K562 (cell line): ENCODE results near the gene ECM1. TPM values are rescaled to one million over a fixed set of nuclear protein-coding genes. Genes with fewer than 3 reads are reported as not detected.
A peak's percentile ranks its signal among the peaks of the same experiment; 100 is the strongest.

Experiments used
- ATAC-seq: fragments of 200-7000 bp; cut with Tn5 transposase; 3 replicates; pipeline ENCODE4 v1.9.1; 2020; ENCODE audit warnings: moderate library complexity
- BruUV-seq: library from RNA; stranded (reverse); fragments of 400-500 nt; replicated peaks from 2 replicates; lab custom pipeline; 2021; lab: Mats Ljungman, UMichigan
- CTCF ChIA-PET: fragments of 300-600 bp; formaldehyde crosslinking; extraction: SDS; loops from one replicate; lab custom pipeline; 2021; ENCODE audit warnings: low intra/inter-chr PET ratio; lab: Yijun Ruan, JAX
- POLR2A ChIA-PET: fragments of 300-600, 350-650 bp; sonication (Branson Sonifier 250); formaldehyde crosslinking; extraction: SDS; loops from one replicate; lab custom pipeline; 2021; ENCODE audit warnings: antibody characterized with exemption, inconsistent platforms; lab: Yijun Ruan, JAX
- DNase-seq, 4 experiments: peaks; one replicate each; pipeline versions ENCODE4 v3.0.0 to v3.0.0-alpha.2; 2011 to 2018; ENCODE audit warnings: low spot score in 3 of 4, mixed read lengths in 3 of 4; ENCODE audit errors: extremely low read depth in 1 of 4
- FAIRE-seq: peaks from 2 replicates; lab custom pipeline; 2011; peaks lifted over from hg19 to GRCh38; lab: Jason Lieb, UNC
- H2AFZ ChIP-seq: 2 replicates; pipeline ENCODE4 v1.6.0; 2011; ENCODE audit warnings: low read depth, low read length, control low read depth, inconsistent platforms
- H3K27ac ChIP-seq: fragments of 200-600 bp; 3 replicates; pipeline ENCODE4 v1.8.0; 2011; ENCODE audit warnings: low read depth, mild to moderate bottlenecking, control low read depth, inconsistent platforms, low read length, moderate library complexity, mixed read lengths; ENCODE audit errors: extremely low read depth
- H3K27me3 ChIP-seq, 2 experiments: fragments of 300-600 bp in 1 of 2; 2 replicates in 1 of 2; 3 replicates in 1 of 2; pipeline versions ENCODE4 v1.6.0 to v1.8.0; 2011; ENCODE audit warnings: inconsistent platforms in 2 of 2, low read length in 2 of 2, mild to moderate bottlenecking in 1 of 2, mixed read lengths in 1 of 2, moderate library complexity in 1 of 2; ENCODE audit not compliant: control insufficient read depth in 2 of 2, insufficient read depth in 2 of 2
- H3K36me3 ChIP-seq: fragments of 300-600 bp; 3 replicates; pipeline ENCODE4 v1.8.0; 2011; ENCODE audit warnings: mild to moderate bottlenecking, low read length, inconsistent platforms; ENCODE audit not compliant: control insufficient read depth, insufficient read depth
- H3K4me1 ChIP-seq, 2 experiments: fragments of 200-600 bp in 1 of 2; replicated peaks in 1 of 2; 2 replicates in 1 of 2; 3 replicates in 1 of 2; pipeline versions ENCODE4 v1.5.1 to v1.8.0; 2011; ENCODE audit warnings: inconsistent platforms in 2 of 2, low read length in 2 of 2, mild to moderate bottlenecking in 1 of 2, mixed read lengths in 1 of 2, moderate library complexity in 1 of 2; ENCODE audit not compliant: control insufficient read depth in 2 of 2, insufficient read depth in 2 of 2
- H3K4me2 ChIP-seq: 2 replicates; pipeline ENCODE4 v1.6.1; 2011; ENCODE audit warnings: low read length, control low read depth, inconsistent platforms, mixed read lengths; ENCODE audit not compliant: insufficient read depth
- H3K4me3 ChIP-seq: fragments of 200-600 bp; sonication (generic), shearing (Covaris generic); 2 replicates; pipeline ENCODE4 v1.5.1; 2016; ENCODE audit warnings: control low read depth, inconsistent platforms
- H3K79me2 ChIP-seq: fragments of 200-600 bp; 3 replicates; pipeline ENCODE4 v1.8.0; 2011; ENCODE audit warnings: low read length, inconsistent platforms; ENCODE audit not compliant: control insufficient read depth, insufficient read depth
- H3K9ac ChIP-seq, 2 experiments: 2 replicates each; pipeline versions ENCODE4 v1.6.0 to v1.6.1; 2011; ENCODE audit warnings: low read depth in 2 of 2, low read length in 2 of 2, control low read depth in 1 of 2, inconsistent platforms in 1 of 2, mild to moderate bottlenecking in 1 of 2, mixed read lengths in 1 of 2; ENCODE audit not compliant: insufficient read depth in 1 of 2
- H3K9me1 ChIP-seq: one replicate; pipeline ENCODE4 v1.6.0; 2011; ENCODE audit warnings: inconsistent platforms, mild to moderate bottlenecking, low read length, moderate library complexity; ENCODE audit not compliant: control insufficient read depth, insufficient read depth
- H3K9me3 ChIP-seq: replicated peaks from 2 replicates; pipeline ENCODE4 v1.5.1; 2011; ENCODE audit warnings: low read depth, low read length, inconsistent platforms; ENCODE audit not compliant: control insufficient read depth, insufficient read depth
- H4K20me1 ChIP-seq: replicated peaks from 2 replicates; pipeline ENCODE4 v1.6.1; 2011; ENCODE audit warnings: low read length, inconsistent platforms, mixed read lengths; ENCODE audit not compliant: control insufficient read depth, insufficient read depth
- EP400 ChIP-seq: fragments of 450-650 bp; IDR thresholded peaks from 2 replicates; pipeline ENCODE4 v1.6.1; 2017; ENCODE audit warnings: antibody characterized with exemption, mild to moderate bottlenecking, moderate library complexity
- HDAC1 ChIP-seq, 2 experiments: fragments of 450-650 bp; IDR thresholded peaks; 2 replicates each; pipeline ENCODE4 v1.6.1; 2016 to 2017; ENCODE audit warnings: inconsistent platforms in 1 of 2, mild to moderate bottlenecking in 1 of 2, moderate library complexity in 1 of 2
- LCOR ChIP-seq: sonication (generic); formaldehyde crosslinking; IDR thresholded peaks from 2 replicates; pipeline ENCODE4 v1.8.0; 2022; ENCODE audit warnings: mild to moderate bottlenecking, missing genetic modification reagents
- MEF2D ChIP-seq: conservative IDR thresholded peaks from 2 replicates; pipeline ENCODE4 v1.6.1; 2016; ENCODE audit warnings: low read depth, missing genetic modification characterization, missing compliant biosample characterization
- MXI1 ChIP-seq: IDR thresholded peaks from 2 replicates; pipeline ENCODE4 v1.6.1; 2011; ENCODE audit warnings: low read depth, mild to moderate bottlenecking, improper control_type of control experiment, low read length
- POLR2B ChIP-seq: fragments of 450-650 bp; IDR thresholded peaks from 2 replicates; pipeline ENCODE4 v1.6.1; 2018; ENCODE audit warnings: low read depth; ENCODE audit not compliant: partially characterized antibody
- RBM14 ChIP-seq: fragments of 200-400 bp; formaldehyde crosslinking; IDR thresholded peaks from 2 replicates; pipeline ENCODE4 v1.6.1; 2018; ENCODE audit warnings: low read depth, mild to moderate bottlenecking, low read length, moderate library complexity, borderline replicate concordance; ENCODE audit not compliant: insufficient read depth
- SETDB1 ChIP-seq: IDR thresholded peaks from one replicate; pipeline ENCODE4 v1.6.1; 2012; ENCODE audit warnings: low read length, control low read depth, inconsistent platforms
- ZC3H4 ChIP-seq: sonication (generic); formaldehyde crosslinking; IDR thresholded peaks from 2 replicates; pipeline ENCODE4 v1.9.0; 2021; ENCODE audit warnings: missing genetic modification reagents, borderline replicate concordance
- ZNF282 ChIP-seq: sonication (generic); formaldehyde crosslinking; IDR thresholded peaks from 2 replicates; pipeline ENCODE4 v1.8.1; 2023; ENCODE audit warnings: missing genetic modification reagents
- ZNF583 ChIP-seq: fragments of 250-450 bp; sonication (Bioruptor Pico); IDR thresholded peaks from 2 replicates; pipeline ENCODE4 v1.4.0; 2020
- ZNF589 ChIP-seq: fragments of 200-800 bp; sonication (Bioruptor generic); IDR thresholded peaks from 2 replicates; pipeline ENCODE4 v1.6.1; 2016; ENCODE audit warnings: low read depth, missing genetic modification characterization, missing compliant biosample characterization
- ZNF764 ChIP-seq: fragments of 250-450 bp; sonication (Bioruptor Pico); IDR thresholded peaks from 2 replicates; pipeline ENCODE4 v1.4.0; 2020; ENCODE audit warnings: low read depth, mild to moderate bottlenecking, moderate library complexity
- WGBS: fragments of 100-300 bp; shearing (Covaris generic); methylation state at CpG from one replicate; pipeline ENCODE4 v1.1.6; 2016; ENCODE audit warnings: low coverage, mixed read lengths; ENCODE audit not compliant: insufficient coverage; ENCODE audit errors: missing lambda C conversion rate; 5-methylcytosine and 5-hydroxymethylcytosine counted together
- in situ Hi-C: fragments of 300-500 bp; cut with MboI; formaldehyde crosslinking; loops from 4 replicates; pipeline ENCODE4 v1.15.0; 2018; ENCODE audit warnings: inconsistent platforms, mixed read lengths
- intact Hi-C: fragments of 100-400 bp; cut with micrococcal nuclease; formaldehyde crosslinking; loops from 2 replicates; pipeline ENCODE4 v1.14.2; 2022
- polyA plus RNA-seq, 8 experiments: library from polyadenylated mRNA; depleted of rRNA in 4 of 8; stranded (reverse) in 5 of 8; unstranded in 3 of 8; fragments of >200 nt; fragmentation: Nextera tagmentation in 2 of 8; fragmentation: Illumina TruSeq in 1 of 8; extraction: Ambion mirVana in 2 of 8; extraction: Trizol in 1 of 8; gene quantifications; 2 replicates each; pipeline versions ENCODE4 v1.2.1 to v1.2.3, GENCODE V29; 2011 to 2014; ENCODE audit warnings: inconsistent platforms in 1 of 8, missing spikeins in 1 of 8
- total RNA-seq, 7 experiments: library from RNA; depleted of rRNA in 6 of 7; stranded (reverse); fragments of >200 nt in 6 of 7; fragmentation: Illumina TruSeq in 2 of 7; extraction: Trizol in 2 of 7; gene quantifications; 2 replicates each; pipeline versions ENCODE4 v1.2.1 to v1.2.3, GENCODE V29; 2011 to 2021; ENCODE audit warnings: low replicate concordance in 1 of 7
- TF ChIP-seq, protein P1 (sequence below): fragments of 250-450 bp; sonication (Bioruptor Pico); IDR thresholded peaks from 2 replicates; pipeline ENCODE4 v1.8.0; 2022; ENCODE audit warnings: moderate library complexity, mild to moderate bottlenecking, inconsistent platforms
- TF ChIP-seq, protein P2 (sequence below): fragments of 150-350 bp; IDR thresholded peaks from 2 replicates; pipeline ENCODE4 v1.6.1; 2014; ENCODE audit warnings: low read depth, mild to moderate bottlenecking, low read length, borderline replicate concordance
- TF ChIP-seq, protein P3 (sequence below): fragments of 450-650 bp; formaldehyde crosslinking; IDR thresholded peaks from 2 replicates; pipeline ENCODE4 v1.4.0; 2022; ENCODE audit warnings: missing genetic modification characterization

The ECM1 gene
- total and polyA plus RNA-seq, 9 of the 15 experiments (the other 6 are each of a cell fraction or from before 2014, with no cell fraction given): 6.6 to 52.2 (median 12.8) TPM

DNA sequence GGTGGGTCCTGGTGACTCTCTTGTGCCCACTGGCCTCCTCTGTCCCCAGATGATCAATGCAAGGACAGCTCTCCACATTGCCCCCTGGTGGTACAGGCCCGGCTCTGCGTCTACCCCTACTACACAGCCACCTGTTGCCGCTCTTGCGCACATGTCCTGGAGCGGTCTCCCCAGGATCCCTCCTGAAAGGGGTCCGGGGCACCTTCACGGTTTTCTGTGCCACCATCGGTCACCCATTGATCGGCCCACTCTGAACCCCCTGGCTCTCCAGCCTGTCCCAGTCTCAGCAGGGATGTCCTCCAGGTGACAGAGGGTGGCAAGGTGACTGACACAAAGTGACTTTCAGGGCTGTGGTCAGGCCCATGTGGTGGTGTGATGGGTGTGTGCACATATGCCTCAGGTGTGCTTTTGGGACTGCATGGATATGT lies 52.1 kb downstream of the ECM1 start:
- peak overlapping the region; percentile 7 to 15; a peak in 2 of 4 replicates for H3K9ac ChIP-seq
- FAIRE-seq (peak; percentile 86), DNase-seq (peak; percentile 69 to 84 (median 75)), ATAC-seq (peak; percentile 52)
- H3K4me1 ChIP-seq: peaks cover 38 to 76% of the 10 kb centered on the region in 2 experiments
- H3K27ac ChIP-seq: peak overlapping the region; percentile 81
- BruUV-seq: no TSS peak
- intact Hi-C loops: loop anchor here (1.0 to 5.0 kb wide), 4 partner anchors 75 to 437 kb away; partner anchors contain the start of gene GOLPH3L
- H3K36me3 ChIP-seq: peaks cover 84% of the 10 kb centered on the region
- in situ Hi-C loops: loop anchor here (10.0 kb wide), 1 partner anchor 435 kb away; no protein-coding TSS in a partner anchor
- WGBS: 30% methylated on average over 9 of the region's 9 CpGs
- ChIA-PET POLR2A (interaction anchor here (0.5 to 2.7 kb wide), 11 partner anchors 7 to 468 kb away, joined by 3 to 21 read pairs (median 3); partner anchors contain the start of genes ADAMTSL4 and MINDY1), CTCF (interaction anchor here (0.6 to 1.3 kb wide), 4 partner anchors 96 to 305 kb away, joined by 3 to 5 read pairs (median 4); no protein-coding TSS in a partner anchor)
- no peak overlapping the region for H2AFZ ChIP-seq
- peaks cover 6% of the 10 kb centered on the region for H3K9me1 ChIP-seq
- H3K27me3 ChIP-seq: no peaks in the 10 kb centered on the region
- no peaks in the 10 kb centered on the region for H3K9me3 ChIP-seq
- H3K4me3 ChIP-seq: no peak overlapping the region
- H3K4me2 ChIP-seq: peak overlapping the region; percentile 36
- peaks cover 19% of the 10 kb centered on the region for H4K20me1 ChIP-seq
- peaks cover 45% of the 10 kb centered on the region for H3K79me2 ChIP-seq
- TF ChIP-seq ZC3H4 (CRISPR knock-in tag) (no peak), HDAC1 (IDR thresholded peaks at IDR 0.05) (0 out of 4 replicates have a peak, but pooled peaks of 1 of the 2 experiments have one; percentile 31), LCOR (CRISPR knock-in tag) (no peak), EP400 (no peak), POLR2B (no peak), MEF2D (tag) (no peak), RBM14 (no peak), ZNF764 (CRISPR knock-in tag) (peak; percentile 76), ZNF589 (no peak), ZNF282 (no peak), ZNF583 (CRISPR knock-in tag) (0 out of 2 replicates have a peak, but pooled peaks have one; percentile 24), MXI1 (no peak), SETDB1 (no peak)
- TF ChIP-seq, protein P1, sequence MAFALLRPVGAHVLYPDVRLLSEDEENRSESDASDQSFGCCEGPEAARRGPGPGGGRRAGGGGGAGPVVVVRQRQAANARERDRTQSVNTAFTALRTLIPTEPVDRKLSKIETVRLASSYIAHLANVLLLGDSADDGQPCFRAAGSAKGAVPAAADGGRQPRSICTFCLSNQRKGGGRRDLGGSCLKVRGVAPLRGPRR (CRISPR knock-in tag): no peak
- TF ChIP-seq, protein P2, sequence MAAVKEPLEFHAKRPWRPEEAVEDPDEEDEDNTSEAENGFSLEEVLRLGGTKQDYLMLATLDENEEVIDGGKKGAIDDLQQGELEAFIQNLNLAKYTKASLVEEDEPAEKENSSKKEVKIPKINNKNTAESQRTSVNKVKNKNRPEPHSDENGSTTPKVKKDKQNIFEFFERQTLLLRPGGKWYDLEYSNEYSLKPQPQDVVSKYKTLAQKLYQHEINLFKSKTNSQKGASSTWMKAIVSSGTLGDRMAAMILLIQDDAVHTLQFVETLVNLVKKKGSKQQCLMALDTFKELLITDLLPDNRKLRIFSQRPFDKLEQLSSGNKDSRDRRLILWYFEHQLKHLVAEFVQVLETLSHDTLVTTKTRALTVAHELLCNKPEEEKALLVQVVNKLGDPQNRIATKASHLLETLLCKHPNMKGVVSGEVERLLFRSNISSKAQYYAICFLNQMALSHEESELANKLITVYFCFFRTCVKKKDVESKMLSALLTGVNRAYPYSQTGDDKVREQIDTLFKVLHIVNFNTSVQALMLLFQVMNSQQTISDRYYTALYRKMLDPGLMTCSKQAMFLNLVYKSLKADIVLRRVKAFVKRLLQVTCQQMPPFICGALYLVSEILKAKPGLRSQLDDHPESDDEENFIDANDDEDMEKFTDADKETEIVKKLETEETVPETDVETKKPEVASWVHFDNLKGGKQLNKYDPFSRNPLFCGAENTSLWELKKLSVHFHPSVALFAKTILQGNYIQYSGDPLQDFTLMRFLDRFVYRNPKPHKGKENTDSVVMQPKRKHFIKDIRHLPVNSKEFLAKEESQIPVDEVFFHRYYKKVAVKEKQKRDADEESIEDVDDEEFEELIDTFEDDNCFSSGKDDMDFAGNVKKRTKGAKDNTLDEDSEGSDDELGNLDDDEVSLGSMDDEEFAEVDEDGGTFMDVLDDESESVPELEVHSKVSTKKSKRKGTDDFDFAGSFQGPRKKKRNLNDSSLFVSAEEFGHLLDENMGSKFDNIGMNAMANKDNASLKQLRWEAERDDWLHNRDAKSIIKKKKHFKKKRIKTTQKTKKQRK: no peak
- TF ChIP-seq, protein P3, sequence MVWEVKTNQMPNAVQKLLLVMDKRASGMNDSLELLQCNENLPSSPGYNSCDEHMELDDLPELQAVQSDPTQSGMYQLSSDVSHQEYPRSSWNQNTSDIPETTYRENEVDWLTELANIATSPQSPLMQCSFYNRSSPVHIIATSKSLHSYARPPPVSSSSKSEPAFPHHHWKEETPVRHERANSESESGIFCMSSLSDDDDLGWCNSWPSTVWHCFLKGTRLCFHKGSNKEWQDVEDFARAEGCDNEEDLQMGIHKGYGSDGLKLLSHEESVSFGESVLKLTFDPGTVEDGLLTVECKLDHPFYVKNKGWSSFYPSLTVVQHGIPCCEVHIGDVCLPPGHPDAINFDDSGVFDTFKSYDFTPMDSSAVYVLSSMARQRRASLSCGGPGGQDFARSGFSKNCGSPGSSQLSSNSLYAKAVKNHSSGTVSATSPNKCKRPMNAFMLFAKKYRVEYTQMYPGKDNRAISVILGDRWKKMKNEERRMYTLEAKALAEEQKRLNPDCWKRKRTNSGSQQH (CRISPR knock-in tag): no peak
